GM19438 (cell line): ENCODE results near the gene TNFRSF6B.
"Not testable (repeated sequence)": the region's sequence is repeated elsewhere in the genome, so short reads cannot be mapped to it uniquely, and the experiment has no call there.

Experiments used
- ATAC-seq: cut with Tn5 transposase; IDR thresholded peaks from one replicate; pipeline ENCODE4 v1.9.1; 2021; ENCODE audit warnings: low read depth; ENCODE audit not compliant: unreplicated experiment

Gene TNFRSF6B

GRCh38 chr20:63661959-63662812, 34.3 kb upstream of the TNFRSF6B start:
- no peak for ATAC-seq

DNA sequence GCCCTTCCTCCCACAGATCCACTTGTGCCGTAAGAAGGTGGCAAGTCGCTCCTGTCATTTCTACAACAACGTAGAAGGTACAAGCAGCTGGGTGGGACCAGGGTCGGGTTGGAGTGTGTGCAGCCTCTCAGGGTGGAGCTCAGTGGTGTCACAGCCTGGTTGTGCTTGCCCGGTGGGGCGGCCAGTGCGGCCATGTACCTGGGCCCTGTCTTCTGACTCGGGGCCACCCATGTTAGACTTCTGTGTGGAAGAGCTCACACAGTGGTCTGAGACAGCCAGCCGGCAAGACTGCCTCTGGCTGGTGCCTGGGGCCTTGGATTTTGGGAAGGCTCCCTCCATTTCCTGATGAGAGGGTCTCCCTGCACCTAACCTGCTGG, 33.7 kb upstream of the TNFRSF6B start:
- ATAC-seq, result no peak

DNA sequence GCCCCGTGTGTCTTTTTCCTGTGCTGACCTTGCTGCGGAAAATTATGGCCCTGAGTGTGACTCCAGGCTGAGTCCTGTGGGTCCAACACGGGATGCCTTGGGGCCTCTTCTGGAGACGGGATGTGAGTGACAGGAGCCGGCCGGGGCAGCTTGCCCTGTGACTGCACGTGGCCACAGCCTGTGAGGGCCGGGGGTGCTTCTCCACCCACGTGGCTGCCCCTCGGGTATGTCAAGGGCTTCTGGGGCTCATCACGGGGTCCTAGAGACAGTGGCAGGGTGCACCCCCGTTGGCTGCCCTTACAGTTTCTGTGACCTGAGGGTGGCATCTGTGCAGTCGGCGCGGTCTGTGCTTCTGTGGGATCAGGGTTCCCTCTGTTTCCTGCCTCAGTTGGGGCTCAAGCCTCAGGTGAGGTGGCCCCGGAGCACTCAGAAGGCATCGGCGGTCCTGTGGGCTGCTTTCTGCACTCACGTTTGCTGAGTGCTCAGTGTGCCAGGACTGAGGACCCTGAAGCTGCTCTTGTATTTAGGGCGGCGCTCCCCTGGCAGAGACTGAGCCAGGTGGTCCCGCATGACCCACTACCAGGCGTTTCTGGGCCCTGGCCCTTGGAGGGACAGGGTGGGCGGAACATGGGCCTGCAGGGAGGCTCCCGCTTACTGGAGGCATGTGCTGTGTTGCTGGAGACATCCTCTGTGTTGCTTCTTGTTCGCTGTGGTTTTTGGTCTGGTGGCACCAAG, 33.0 kb upstream of the TNFRSF6B start:
- ATAC-seq, result no peak

DNA sequence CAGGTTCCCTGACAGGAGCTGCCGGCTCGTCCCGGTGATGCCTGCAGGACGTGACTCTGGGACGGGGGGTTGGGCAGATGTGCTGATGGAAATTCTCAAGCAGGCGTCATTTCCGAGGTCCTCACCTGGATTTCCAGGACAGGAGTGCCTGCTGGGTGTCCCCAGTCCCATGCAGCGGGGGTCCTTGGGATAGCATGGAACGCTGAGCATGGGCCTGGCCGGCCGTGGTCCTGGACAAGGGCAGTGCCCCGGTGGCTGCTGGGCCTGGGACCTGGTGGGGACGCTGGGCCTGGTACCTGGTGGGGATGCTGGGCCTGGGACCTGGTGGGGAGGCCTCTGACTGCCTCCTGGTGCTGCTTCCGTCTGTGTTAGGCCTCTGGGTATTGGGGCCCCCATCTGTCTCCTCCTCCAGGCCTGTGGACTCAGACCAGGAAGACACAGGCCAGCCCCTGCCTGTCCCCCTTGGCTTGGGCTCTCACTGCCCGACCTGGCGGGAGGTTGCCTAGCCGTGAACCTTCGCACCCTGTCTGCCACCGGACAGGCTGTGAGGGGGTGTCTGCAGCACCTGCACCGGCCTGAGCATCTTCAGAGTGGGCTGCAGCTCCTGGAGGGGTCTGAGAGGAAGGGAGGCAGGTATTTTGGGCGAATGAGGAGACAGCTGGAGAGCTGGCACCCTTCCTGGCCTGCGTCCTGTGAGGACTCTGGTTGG, 32.2 kb upstream of the TNFRSF6B start:
- no peak for ATAC-seq

- no peak for ATAC-seq
These were observed 31.4 kb upstream of the TNFRSF6B start for GRCh38 chr20:63664861-63665594.

DNA sequence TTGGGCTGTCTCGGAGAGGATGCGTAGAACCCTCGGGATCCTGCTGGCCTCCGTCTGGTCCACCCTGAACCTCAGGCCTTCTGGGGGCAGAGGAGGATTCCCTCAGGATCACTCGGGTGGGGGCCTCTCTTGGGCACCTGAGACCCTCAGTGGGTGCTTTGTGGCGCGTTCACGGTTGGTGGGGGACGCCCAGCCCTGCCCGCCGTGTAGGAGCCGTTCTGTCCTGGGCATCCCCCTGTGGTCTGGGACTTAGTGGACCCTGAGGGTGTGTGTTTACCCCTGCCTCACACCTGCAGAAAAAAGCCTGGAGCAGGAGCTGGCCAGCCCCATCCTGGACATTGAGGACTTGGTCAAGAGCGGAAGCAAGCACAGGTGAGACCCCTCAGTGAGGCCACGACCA, 30.7 kb upstream of the TNFRSF6B start:
- no peak for ATAC-seq

DNA sequence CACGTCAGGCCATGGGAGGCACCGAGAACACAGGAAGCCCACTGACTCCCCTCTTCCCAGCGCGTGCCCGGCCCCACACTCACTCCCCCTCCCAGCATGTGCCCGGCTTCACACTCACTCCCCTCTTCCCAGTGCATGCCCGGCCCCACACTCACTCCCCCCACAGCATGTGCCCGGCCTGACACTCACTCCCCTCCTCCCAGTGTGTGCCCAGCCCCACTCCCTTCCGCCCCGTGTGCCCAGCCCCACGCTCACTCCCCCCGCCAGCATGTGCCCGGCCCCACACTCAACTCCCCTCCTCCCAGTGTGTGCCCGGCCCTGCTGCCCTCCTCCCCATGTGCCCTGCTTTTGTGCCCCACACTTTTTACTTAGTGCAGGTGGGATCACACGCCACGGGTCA, 28.6 kb upstream of the TNFRSF6B start:
- no peak for ATAC-seq

- ATAC-seq, result no peak
These were observed 28.1 kb upstream of the TNFRSF6B start for GRCh38 chr20:63668351-63668750.

DNA sequence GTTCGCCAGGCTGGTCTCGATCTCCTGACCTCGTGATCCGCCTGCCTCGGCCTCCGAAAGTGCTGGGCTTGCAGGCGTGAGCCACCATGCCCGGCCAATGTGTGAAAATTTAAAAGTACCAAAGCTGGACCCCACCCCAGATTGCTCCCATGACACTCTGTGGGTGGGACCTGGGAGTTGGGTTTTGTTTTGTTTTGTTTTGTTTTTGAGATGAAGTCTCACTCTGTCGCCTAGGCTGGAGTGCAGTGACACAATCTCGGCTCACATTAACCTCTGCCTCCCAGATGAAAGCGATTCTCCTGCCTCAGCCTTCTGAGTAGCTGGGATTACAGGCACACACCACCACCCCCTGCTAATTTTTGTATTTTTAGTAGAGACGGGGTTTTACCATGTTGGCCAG, 24.8 kb upstream of the TNFRSF6B start:
- ATAC-seq, result not testable (repeated sequence)

DNA sequence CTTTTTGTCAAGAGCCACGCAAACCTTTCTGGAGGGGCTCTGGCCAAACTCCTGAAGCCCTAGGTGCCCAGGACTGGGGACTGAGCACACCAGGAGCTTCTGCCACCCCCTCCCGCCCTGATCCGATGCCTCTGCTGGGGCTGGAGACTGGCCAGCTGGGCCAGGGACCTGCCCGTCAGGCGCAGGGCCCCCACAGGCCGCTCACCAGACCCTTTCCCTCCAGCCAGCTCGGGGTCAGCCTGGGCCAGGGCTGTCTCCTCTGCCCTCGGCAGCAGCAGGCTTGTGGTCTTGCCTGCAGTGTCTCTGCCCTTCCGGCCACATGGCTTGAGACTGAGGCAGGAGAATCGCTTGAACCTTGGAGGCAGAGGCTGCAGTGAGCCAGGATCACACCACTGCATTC, 23.8 kb upstream of the TNFRSF6B start:
- ATAC-seq, result no peak

DNA sequence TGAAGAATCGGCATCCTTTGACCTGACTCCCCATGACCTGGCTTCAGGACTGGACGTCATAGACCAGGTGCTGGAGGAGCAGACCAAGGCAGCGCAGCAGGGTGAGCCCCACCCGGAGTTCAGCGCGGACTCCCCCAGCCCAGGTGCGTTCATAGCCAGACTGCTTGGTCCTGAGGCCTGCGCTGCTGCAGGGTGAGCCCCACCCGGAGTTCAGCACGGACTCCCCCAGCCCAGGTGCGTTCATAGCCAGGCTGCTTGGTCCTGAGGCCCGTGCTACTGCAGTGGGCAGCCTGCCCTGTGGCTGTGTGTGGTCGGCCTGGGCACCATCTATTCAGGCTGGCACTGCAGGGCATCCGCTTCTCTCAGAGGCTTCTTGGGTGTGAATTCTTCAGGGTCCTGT, 22.5 kb upstream of the TNFRSF6B start:
- no peak for ATAC-seq

- no peak for ATAC-seq
These were observed 20.6 kb upstream of the TNFRSF6B start for GRCh38 chr20:63675681-63676368.

DNA sequence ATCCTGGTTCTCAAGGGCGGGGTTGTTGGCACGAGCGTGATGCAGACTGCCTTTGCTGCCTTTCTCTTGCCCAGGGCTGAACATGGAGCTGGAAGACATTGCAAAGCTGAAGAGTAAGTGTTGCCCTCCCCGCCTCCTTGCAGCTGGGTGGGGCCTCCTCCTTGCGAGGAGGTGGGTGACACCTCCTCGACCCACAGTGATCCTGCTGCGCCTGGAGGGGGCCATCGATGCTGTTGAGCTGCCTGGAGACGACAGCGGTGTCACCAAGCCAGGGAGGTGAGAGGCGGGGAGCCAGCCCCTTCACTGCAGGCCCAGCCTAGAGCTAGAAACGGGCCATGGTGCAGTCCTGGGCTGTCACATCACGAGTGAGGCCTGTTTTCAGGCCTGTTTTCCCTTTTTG, 18.4 kb upstream of the TNFRSF6B start:
- no peak for ATAC-seq

DNA sequence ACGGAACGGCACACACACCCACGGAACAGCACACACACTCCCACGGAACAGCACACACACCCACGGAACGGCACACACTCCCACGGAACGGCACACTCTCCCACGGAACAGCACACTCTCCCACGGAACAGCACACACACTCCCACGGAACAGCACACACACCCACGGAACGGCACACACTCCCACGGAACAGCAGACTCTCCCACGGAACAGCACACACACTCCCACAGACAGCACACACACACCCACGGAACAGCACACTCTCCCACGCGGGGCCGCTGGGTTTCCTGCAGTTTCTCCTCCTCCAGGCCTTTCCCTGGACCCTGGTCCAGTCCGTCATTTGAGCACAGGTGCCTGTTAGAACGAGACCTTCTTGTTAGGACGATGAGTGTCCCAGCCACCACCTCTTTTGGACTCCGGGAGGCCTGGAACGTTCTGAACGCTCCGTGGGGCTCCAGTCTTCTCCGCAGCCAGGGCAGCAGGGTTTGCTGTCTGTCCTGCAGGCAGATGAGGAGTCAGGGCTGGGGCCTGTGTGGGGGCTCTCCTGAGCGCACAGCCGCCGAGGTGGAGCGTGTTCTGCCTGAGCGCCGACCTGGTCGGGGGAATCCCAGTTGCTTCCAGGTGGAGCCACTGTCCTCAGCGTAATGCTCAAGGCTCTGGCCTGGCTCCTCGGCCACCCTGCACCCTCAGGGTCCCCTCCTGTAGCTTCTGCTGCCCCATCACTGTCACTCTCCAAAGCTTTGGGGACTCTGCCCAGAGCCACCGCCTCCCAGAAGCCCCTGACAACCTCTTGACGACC, 17.6 kb upstream of the TNFRSF6B start:
- ATAC-seq, result no peak

DNA sequence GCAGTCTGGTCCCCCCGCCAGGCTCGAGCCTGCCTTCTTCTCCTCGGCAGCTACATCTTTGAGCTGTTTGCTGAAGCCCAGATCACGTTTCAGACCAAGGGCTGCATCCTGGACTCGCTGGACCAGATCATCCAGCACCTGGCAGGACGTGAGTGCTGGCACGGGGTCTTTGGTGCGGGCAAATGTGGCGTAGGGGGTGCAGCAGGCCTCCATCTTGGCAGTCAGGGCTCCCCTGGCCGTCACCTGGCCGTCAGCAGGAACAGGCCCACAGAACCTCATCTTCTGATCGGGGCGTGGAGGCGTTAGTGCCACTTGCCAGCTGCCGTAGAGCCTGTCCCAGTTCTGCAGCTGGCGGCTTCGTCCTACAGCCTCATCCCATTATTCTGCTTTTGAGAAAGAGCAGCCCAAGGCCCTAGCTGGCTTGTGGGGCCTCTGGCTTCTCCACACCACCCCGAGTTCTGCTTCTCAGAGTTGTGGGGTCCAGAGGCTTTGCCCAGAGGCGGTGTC, 16.6 kb upstream of the TNFRSF6B start:
- no peak for ATAC-seq

DNA sequence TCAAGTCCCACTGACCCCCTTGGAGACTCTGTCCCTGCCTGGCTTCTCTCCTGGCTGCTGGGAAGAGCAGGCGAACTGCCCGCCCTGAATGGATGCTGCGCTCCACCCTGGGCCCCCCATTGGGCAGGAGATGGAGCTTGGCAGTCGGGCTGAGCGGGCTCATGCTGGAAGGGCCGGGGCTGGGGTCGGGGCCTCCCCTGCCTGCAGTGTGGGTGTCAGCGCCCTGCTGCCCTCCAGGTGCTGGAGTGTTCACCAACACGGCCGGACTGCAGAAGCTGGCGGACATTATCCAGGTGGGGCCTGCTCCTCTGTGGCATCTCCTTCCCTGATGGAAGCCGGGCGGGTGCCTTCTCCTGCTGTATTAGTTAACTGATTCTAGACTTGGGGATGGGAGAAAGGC, 16.0 kb upstream of the TNFRSF6B start:
- ATAC-seq, result no peak

DNA sequence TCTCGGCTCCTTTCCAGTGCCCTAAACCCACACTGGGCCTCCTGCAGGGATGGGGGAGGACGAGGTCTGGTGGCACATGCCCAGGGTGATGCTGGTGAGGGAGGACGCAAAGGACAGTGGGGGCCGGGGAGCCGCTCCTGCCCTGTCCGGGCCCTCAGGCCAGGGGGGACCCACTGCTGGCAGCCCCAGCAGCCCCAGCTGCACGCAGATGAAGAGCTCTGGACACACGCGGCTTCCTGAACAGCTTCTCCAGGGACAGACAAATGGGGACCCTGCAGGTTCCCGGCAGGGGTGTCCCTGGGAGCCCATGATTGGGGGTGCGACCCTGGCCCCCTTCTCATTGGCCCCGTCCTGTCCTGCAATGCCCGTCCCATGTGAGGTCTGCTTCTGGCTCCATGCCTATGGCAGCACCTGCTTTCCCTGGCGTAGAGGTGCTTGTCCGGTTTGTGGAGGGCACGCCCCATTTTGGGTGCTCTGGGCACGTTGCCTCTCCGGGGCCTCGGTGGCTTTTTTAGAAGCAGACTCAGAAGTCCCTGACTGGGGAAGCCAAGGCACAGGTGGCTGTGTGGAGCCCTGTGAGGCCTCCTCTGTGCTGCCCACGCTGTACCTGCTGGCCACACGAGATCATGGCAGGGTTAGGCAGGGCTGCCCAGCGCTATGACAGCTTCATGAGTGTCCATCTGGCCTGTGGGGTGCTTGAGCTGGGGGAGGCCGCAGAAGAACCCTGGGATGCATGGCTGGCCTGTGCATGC, 15.4 kb upstream of the TNFRSF6B start:
- ATAC-seq, result no peak

DNA sequence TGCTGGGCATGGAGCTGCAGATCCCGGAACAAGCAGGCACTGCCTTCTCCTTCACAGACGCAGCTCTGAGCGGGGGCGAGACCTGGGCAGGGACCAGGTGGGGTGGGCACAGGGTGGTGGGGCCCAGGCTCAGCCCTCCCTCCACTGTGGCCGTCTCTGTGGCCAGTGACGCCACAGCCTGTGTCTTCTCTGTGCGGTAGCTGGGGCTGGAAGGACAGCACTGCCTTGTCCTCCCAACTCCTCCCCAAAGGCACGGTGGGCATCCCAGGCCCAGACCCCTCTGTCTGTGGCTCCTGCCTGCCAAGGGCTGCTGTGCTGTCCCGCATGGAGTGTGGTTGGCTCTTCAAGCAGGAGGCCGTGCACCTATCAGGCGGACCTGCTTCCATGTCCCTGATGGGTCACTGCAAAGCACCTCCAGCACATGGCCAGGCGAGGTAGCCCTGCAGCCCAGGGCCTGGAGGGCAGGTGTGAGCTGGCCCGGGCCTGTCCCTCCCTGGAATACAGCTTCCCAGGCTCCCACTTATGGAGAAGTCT, 14.8 kb upstream of the TNFRSF6B start:
- ATAC-seq, result no peak
